GM19023 (cell line): Measurements from ENCODE around the gene NUDT16.
"Not testable (repeated sequence)": the region's sequence is repeated elsewhere in the genome, so short reads cannot be mapped to it uniquely, and the experiment has no call there.

ENCODE experiments used
- ATAC-seq: cut with Tn5 transposase; IDR thresholded peaks from one replicate; pipeline ENCODE4 v1.9.1; 2021; ENCODE audit warnings: mild to moderate bottlenecking, moderate library complexity; ENCODE audit not compliant: unreplicated experiment

NUDT16 gene

DNA sequence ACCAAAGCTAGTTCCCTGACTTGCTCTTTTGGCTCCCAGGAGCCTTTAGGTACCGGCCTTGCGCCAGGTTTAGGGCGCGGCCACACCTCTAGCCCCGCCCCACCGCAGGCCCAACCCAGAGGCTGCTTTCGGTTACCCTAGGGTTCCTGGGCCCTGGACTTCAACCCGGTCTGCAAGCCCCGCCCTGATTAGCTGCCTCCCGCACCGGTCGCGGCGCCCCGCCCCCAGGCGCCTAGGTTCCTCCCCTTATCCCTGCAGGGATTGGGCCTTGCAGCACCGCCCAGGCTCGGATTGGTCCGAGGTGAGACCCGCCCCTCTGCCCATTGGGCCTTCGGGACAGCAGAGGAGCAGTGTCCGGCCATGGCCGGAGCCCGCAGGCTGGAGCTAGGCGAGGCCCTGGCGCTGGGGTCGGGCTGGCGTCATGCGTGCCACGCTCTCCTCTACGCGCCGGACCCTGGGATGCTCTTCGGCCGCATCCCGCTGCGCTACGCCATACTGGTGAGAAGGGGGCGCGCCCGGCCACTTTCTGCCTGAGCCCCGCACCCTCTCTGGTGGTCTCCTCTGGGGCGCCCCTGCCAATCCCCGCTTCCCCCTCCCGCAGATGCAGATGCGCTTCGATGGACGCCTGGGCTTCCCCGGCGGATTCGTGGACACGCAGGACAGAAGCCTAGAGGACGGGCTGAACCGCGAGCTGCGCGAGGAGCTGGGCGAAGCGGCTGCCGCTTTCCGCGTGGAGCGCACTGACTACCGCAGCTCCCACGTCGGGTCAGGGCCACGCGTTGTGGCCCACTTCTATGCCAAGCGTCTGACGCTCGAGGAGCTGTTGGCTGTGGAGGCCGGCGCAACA is at the start of gene NUDT16:
NUDT16 (plus strand) TSS at position 330 of the 847 bp plus-strand sequence; CDS start at position 361, 31 bp downstream.
- peak; percentile 99 for ATAC-seq

DNA sequence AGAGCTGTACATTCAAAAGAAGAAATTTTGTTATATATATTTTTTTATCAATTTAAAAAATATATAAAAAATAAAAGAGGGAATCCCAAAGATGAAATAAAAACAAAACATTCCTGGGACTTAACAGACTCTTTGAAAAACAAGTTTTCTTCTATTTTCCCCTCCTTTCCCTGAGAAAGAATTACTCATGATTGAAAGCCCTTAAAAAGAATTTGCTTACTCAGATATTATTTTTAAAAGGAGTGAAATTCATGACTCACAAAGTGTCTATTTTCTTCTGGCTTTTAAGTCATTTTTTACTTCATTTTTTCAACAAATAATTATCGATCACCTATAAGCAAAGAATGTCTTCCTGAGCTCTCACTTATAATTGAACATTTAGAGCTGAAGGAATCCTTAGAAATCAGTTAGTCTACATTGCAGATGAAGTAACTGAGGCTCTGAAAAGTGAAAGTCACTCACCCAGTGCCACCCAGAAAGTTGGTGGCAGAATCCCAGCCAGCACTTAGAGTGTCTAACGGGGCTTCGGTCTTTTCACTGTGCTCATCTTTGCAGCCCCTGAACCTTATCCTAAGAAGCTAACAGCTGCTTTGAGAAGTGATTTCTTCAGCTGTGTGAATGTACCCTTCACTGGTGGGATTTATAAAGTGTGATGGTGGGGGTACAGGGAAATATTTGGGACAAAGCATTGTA is 42.5 kb upstream of the NUDT16 start:
- ATAC-seq = no peak

DNA sequence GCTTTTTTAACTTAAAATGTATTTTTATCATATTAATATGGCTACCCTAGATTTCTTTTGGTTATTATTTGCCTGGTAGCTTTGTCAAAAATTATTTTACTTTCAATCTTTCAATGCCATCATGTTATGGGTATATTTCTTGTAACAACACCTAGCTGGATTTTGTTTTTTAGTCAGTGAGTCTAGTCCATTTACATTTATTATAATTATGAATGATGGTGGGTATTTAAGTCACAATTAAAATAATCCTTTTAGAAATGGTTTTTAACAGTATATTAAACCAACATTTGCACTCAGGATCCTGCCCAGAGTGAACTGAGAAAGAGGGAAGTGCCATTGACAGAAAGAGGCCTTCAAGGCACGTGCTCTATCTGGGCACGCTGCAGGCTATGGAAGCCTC is 39.8 kb upstream of the NUDT16 start:
- ATAC-seq = no peak

DNA sequence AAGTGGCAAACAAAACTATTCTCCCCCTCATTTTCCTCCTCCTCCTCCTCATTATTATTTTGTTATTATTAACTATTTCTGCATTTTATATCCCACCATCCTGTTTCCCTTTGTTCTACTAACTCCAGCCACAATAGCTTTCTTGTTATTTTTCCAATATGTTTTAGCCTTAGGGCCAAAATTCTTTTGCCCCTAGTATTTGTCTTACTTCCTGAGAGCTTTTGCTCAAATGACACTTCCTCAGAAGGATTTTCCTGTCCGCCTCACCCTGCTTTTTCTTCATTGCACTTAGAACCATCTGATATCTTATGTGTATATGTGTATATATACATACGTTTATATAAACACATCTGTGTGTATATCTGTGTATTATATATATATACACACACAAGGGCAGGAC is 32.7 kb upstream of the NUDT16 start:
- no peak for ATAC-seq

DNA sequence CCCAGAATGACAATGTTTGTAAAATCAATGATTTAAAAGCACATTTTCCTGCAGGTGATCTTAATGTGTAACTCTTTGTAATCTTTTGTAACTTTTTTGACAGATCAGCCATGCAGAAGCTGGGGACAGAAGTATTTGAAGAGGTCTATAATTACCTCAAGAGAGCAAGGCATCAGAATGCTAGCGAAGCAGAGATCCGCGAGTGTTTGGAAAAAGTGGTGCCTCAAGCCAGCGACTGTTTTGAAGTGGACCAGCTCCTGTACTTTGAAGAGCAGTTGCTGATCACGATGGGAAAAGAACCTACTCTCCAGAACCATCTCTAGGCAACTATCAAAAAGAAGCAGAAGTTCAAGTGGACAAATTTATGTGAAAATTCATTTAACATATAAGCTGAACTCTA is 32.1 kb upstream of the NUDT16 start:
- no peak for ATAC-seq

DNA sequence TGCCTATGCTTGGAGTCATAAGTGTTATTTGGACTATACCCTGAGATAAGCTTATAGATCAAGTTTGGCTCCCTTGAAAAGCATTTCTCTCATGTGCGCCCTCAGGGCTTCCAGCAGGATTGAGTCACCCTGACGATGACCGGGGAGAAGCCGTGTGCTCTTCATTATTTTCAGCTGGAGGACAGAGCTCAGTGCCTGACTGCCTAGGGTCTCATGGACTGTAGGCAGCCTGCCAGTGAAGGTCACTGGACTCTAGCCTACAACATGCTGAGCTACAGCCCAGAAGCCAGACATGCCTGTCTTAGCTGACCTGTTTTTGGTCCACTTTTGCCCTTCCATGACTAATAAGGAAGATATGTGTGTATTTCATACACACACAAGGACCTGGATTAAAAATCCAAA is 31.6 kb upstream of the NUDT16 start:
- ATAC-seq = no peak

DNA sequence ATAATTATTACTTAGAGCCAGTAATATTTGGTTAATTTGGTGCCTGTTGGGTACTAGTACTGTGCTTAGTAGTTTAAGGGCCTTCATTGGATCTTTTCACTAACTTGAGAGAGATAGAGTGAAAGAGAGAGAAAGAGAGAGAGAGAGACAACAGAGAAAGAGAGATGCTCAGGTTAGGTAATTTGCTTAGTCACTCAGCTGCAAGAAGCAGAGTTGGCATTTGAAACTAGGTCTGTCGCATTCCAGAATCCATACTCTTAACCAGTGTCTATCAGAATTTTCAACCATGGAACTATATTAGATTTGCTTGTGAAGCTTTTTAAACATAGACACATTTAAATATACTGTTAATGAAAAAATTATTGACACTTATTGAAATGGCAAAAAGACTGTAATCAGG is 31.1 kb upstream of the NUDT16 start:
- ATAC-seq = no peak

DNA sequence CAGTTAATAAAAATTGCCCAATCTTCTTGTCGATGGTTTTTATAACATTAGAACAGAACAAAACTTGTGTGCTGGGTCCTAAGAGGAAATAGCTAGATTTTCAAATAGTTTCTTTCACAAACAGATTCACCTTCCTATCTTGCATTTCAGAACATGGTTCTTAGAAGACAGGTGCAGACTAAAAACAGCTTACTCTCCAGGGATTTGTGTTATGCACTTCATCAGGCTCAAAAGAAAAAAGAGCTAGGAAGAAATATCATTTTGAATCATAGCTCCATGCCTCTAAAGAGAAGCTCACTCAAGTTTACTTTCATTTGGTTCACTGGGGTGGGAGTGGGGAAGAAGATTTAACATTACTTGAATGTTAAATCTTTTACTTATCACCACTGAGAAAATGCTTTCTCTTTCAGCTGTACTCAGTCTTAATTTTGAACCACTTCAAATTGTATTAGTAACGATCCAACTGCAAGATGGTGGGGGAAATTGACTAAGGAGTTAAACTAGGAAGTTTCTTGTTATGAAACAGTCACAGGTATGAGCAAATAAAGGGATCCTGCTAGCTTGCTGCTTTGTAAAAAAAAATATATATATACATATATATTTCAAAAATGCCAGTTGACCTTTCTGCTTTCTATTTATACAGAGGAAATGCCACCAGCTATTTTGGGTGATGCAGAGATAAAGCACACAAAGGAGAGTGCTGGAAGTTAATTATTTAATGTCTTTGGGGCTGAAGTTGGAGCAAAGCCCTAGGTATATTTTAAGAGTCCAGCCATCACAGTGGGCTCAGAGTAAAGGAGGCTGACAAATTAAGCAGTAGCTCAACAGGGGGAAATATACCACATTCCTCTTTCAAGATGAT is 28.3 kb upstream of the NUDT16 start:
- ATAC-seq = no peak

DNA sequence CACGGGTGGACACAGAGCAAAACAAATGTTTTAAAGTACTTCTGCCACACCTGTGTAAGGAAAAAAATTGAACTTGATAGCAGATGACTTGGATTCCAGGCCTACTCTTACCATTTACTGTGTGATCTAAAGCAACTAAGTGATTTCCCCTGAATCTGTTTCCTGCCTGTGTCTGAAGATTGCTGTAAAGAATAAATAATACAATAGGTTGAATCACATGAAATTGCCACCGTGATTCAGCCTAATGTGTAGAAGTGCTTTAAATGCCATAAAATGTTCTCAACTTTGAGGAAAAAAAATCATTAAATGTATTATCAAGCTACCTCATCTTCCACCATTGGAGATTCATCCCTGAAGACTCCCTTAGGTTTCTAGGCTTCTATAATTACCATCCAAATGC is 27.6 kb upstream of the NUDT16 start:
- ATAC-seq = no peak

DNA sequence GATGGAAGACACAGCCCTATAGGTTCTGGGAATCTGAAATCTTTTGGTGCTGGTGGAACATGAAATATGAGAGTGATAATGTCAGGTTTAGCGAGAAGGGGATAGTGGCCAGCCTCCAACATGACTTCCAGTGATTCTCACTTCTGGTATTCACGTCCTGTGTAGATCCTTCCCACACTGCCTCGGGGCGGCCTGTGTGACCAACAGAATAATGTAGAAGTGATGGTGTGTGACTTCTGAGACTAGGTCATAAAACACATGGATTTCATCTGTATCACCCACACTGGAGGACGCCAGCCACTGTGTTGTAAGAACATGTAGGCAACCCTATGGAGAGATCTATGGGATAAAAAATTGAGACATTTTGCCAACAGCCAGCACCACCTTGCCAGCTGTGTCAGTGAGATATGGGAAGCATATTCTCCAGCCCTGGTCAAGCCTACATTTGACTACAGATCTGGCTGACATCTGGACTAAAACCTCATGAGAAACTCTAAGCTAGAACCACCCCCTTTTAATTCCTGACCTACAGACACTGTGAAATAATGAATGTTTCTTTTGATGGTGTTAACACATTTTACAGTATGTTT is 25.5 kb upstream of the NUDT16 start:
- no peak for ATAC-seq

DNA sequence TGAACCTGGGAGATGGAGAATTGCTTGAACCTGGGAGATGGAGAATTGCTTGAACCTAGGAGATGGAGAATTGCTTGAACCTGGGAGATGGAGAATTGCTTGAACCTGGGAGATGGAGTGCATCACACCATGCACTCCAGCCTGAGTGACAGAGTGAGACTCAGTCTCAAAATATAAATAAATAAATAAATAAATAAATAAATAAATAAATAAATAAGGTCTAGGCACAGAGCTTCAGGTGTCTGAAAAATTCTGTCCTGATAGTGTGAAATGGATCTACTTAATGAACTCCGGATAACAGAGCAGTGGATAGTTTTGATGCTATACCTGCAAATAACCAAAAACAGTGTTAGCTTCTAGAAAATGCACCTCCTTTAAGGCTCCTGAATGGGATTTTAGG is 24.3 kb upstream of the NUDT16 start:
- no peak for ATAC-seq

DNA sequence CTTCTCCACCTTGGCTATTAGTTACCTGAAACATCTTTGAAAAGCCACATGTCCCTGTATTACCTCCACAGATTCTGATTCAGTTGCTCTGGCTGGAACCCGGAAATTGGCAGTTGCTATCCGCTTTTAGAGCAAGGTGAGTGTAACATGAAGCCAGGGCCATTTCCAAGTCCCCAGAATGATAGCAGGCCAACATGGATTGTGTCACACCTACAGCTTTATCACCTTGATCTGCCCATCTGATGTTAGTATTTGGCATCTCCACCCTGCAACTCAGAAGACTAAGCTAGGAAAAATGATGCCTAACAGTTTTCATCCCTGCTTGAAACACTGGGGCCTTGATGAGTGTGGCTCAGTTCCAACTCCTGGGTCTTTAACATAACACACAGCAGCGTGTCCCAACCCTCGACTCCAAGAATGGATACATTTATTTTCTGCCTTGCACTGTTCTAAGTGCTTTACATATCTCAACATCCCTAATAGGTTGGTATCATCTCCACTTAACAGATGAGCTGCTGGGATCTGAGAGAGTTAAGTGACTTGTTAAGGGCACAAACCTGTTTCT is 21.3 kb upstream of the NUDT16 start:
- ATAC-seq = no peak

DNA sequence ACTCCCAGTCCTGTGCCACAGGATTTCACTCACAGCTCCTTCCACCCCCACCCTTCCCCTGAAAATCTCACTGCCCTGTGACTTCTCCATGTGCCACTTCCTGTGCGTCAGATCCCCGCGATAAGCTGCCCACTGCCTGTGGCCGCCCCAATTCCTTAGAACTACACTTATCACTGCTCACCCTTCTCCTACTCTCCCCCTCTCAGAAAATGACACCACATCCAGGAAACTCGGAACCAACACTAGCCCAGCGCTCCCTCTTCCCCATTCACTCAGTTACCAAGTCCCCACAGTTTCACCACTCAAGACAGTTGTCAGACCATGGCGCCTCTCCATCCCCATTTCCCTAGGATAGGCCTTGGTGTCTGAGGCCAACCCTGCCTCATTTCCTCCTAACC is 20.5 kb upstream of the NUDT16 start:
- ATAC-seq = not testable (repeated sequence)

DNA sequence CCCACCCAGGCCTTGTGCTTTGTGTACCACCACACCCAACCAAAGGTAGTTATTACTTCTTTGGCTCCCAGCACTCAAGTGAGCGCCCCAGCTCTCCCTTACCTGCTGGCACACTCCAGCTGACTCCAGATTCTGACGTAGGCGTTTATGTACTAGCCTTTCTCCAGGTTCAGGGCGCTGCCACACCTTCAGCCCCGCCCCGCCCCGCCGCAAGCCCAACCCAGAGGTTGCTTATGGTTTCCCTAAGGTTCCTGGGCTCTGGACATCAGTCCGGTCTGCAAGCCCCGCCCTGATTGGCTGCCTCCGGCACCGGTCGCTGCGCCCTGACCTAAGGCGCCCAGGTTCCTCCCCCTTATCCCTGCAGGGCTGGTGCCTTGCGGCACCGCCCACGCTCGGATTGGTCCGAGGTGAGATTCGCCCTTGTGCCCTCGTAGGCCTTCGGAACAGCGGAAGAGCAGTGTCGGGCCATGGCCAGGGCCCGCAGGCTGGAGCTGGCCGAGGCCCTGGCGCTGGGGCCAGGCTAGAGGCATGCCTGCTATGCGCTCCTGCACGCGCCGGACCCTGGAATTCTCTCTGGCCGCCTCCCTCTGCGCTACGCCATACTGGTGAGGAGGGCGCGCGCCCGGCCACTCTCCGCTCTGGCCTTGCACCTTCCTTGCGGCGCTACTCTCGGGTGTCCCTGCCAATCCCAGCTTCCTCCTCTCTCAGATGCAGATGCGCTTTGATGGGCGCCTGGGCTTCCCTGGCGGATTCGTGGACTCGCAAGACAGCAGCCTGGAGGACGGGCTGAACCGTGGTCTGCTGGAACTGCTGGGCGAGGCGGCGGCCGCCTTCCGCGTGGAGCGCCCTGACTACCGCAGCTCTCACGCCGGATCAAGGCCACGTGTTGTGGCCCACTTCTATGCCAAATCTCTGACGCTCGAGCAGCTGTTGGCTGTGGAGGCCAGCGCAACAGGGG is 19.8 kb upstream of the NUDT16 start:
- ATAC-seq = peak; percentile 91

DNA sequence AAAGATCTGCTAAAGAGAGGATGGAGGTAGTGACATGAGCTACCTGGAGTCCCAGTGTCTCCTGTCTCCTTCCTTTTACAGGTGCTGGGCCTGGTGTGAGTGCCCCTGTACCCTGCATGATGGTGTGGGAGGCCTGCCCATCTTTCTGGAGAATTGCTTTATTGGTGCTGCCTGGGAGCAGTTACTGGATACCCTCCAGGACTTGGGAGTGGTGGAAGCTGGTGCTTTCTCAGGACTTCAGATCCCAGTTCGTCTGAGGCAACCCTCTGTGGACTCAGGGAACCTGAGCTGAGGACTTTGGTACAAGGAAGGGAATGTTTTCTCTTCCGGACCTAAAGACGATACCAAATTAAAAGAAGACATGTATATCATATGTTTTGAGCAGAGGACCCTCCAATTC is 18.3 kb upstream of the NUDT16 start:
- ATAC-seq = no peak

DNA sequence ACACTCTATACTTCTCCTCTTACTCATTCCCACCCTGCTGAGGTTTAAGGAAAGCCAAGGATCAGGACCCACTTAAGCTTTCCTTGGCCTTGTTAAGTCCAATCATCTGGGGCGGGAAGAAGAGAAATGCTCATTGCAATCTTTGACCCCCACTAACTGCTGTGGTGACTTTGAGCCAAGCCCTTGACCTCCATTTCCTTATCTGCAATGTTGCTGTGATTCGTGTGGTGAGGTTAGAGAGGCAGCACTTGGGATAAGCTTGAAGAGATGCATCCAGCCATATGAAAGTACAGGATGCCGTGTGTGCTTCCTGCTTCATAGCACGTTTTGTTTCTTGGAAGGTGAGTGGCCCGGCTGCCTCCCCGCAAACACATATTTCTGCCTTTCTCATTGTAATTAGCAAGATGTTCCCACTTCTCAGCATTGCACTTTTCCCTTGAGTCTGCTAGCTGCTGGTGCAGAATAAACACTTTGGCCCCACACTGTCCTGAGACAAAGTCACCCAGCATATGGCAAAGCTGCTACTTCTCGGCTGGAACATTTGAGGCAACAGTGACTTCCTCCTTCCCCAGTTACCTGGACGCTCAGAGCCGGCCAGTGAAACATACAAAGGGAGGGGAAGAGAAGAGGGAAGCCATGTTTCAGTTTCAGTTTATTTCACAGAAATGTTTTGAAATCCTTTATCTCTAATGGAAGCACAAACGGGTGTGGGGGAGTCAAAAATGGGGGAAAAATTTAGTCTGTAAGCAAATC is 10.5 kb upstream of the NUDT16 start:
- no peak for ATAC-seq

DNA sequence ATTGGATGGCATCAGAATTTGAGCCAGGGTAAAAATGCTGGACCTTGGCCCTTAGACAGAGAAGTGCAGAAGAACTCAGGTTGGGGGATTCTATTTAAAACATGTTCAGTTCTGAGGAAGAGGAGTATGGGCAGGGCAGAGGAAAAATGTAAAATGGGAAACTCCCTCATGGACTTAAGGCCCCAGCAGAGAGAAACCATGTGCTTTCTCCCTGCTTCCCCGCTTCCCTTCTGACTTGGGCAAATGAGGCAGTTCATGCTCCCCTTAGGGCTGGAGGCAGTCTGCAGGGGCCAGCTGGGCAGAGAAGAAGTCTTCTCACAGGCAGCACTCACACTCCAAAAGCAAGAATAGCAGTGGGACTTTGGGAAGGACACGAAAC is 9.9 kb upstream of the NUDT16 start:
- no peak for ATAC-seq

DNA sequence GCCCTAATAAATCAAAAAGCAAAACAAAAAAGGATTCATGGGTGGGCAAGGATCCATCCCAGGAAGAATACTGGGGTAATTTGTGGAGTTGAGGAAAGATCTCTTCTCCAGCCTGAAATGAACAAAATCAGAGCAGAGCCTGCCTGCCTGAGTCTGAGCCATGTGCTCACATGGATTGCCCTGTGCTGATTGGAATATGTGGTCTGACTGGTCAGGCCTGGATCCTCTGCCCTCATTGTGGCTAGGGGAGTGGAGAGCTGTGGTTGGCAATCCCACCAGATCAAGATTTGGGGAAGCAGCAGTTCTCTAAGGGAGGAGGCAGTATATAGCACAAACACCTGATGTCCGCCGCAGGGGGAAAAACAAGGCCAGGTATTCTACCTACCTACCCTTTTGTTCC is 6.8 kb upstream of the NUDT16 start:
- ATAC-seq = no peak
